Mammary epithelial cell (primary cell): Measurements from ENCODE around the gene LIN28A.

Source experiments
- CTCF ChIP-seq, 2 donors: IDR thresholded peaks in 1 of 2; conservative IDR thresholded peaks in 1 of 2; 2 replicates each; pipeline ENCODE4 v1.5.1; 2011 to 2012; ENCODE audit warnings: inconsistent platforms in 2 of 2, low read length in 2 of 2, mild to moderate bottlenecking in 2 of 2, control low read depth in 1 of 2, low read depth in 1 of 2; ENCODE audit not compliant: insufficient read depth in 1 of 2; ENCODE audit errors: extremely low read depth in 1 of 2
- EZH2 ChIP-seq: IDR thresholded peaks from 2 replicates; pipeline ENCODE4 v1.6.1; 2012; ENCODE audit warnings: low read length, inconsistent platforms, borderline replicate concordance

GRCh38 chr1:26368486-26368885 is 42.1 kb upstream of the LIN28A start:
- no peak for TF ChIP-seq CTCF (conservative IDR thresholded peaks at IDR 0.05 in 1 of 2, IDR thresholded peaks at IDR 0.05 in 1 of 2; ENCODE audit: extremely low read depth in 1 of 2, insufficient read depth in 1 of 2, low read depth in 1 of 2, low read length in 2 of 2)
- no peak for TF ChIP-seq EZH2
